ENCODE results near the gene INSC.

DNA sequence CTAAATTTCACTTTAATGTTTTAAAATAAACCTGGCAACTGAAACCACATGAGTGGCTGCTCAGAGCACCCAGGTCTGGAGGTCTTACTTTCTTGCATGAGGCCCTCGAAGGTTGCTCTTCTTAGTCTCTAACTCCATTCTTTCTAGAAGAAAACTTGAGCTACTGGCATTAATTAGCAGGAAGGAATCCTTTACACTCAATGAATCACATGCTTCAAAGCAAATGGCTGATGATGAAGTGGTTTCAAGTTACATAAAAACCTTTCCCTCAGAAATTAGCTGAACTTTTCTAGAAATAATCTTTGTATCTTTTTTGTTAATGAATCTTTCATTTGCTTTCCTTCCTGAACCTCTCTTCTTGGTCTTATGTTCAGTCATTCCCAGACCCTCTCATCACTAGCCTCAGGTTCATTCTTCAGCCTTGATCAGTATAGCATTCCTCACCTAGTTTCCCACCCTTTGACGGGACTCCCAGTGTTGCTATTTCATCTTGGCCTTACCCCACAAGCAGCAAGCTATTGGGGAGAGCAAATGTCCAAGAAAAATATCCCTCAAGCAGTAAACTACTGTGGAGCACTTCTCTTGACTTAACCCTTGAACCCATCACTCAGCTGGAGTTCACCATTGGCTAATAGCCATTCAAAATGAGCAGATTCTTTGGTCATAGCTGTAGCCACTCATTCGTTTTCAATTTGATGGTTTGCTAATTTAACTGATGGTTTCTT, 75.1 kb downstream of the INSC start:
- TF ChIP-seq, protein P1, sequence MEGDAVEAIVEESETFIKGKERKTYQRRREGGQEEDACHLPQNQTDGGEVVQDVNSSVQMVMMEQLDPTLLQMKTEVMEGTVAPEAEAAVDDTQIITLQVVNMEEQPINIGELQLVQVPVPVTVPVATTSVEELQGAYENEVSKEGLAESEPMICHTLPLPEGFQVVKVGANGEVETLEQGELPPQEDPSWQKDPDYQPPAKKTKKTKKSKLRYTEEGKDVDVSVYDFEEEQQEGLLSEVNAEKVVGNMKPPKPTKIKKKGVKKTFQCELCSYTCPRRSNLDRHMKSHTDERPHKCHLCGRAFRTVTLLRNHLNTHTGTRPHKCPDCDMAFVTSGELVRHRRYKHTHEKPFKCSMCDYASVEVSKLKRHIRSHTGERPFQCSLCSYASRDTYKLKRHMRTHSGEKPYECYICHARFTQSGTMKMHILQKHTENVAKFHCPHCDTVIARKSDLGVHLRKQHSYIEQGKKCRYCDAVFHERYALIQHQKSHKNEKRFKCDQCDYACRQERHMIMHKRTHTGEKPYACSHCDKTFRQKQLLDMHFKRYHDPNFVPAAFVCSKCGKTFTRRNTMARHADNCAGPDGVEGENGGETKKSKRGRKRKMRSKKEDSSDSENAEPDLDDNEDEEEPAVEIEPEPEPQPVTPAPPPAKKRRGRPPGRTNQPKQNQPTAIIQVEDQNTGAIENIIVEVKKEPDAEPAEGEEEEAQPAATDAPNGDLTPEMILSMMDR (IDR thresholded peaks at IDR 0.05; ENCODE audit: low read length), result no peak
- TF ChIP-seq EZH2 (IDR thresholded peaks at IDR 0.05; ENCODE audit: borderline replicate concordance, low read length), result no peak

Measured in OCI-LY1 (cell line).